Pericardium fibroblast (primary cell): ENCODE measurements around the gene RIMBP3C. TPM values are rescaled to one million over a fixed set of nuclear protein-coding genes. Genes with fewer than 3 reads are reported as not detected.

Experiments
- total RNA-seq: library from RNA; depleted of rRNA; stranded (reverse); fragments of >200 nt; gene quantifications from 2 replicates; pipeline ENCODE4 v1.2.3, GENCODE V29; 2015

The RIMBP3C gene, protein sequence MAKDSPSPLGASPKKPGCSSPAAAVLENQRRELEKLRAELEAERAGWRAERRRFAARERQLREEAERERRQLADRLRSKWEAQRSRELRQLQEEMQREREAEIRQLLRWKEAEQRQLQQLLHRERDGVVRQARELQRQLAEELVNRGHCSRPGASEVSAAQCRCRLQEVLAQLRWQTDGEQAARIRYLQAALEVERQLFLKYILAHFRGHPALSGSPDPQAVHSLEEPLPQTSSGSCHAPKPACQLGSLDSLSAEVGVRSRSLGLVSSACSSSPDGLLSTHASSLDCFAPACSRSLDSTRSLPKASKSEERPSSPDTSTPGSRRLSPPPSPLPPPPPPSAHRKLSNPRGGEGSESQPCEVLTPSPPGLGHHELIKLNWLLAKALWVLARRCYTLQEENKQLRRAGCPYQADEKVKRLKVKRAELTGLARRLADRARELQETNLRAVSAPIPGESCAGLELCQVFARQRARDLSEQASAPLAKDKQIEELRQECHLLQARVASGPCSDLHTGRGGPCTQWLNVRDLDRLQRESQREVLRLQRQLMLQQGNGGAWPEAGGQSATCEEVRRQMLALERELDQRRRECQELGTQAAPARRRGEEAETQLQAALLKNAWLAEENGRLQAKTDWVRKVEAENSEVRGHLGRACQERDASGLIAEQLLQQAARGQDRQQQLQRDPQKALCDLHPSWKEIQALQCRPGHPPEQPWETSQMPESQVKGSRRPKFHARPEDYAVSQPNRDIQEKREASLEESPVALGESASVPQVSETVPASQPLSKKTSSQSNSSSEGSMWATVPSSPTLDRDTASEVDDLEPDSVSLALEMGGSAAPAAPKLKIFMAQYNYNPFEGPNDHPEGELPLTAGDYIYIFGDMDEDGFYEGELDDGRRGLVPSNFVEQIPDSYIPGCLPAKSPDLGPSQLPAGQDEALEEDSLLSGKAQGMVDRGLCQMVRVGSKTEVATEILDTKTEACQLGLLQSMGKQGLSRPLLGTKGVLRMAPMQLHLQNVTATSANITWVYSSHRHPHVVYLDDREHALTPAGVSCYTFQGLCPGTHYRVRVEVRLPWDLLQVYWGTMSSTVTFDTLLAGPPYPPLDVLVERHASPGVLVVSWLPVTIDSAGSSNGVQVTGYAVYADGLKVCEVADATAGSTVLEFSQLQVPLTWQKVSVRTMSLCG (N-terminal part only)
- 1.1 and 1.3 TPM in 2 replicates for total RNA-seq

DNA sequence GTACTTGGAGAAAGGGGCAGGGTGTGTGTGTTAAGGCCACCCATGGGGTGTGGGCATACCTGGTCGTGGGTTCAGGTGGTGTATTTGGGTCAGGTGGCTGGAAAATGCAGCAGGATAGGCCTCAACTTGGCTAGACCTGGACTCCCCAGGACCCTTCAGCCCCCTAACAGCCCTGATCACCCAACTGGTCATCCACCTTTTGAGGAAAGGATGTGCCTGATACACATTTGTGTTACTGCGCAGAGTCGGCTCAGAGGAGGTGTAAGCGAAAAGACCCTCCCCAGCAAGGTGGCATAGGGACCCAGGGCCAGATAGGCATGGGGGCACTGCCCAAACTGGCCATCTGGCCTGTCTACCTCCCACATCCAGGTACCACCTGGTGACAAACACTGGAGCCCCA is at the start of gene RIMBP3C:
RIMBP3C (minus strand) TSS at position 101 of the 400 bp plus-strand sequence. CDS start 485 bp downstream, outside the sequence.

DNA sequence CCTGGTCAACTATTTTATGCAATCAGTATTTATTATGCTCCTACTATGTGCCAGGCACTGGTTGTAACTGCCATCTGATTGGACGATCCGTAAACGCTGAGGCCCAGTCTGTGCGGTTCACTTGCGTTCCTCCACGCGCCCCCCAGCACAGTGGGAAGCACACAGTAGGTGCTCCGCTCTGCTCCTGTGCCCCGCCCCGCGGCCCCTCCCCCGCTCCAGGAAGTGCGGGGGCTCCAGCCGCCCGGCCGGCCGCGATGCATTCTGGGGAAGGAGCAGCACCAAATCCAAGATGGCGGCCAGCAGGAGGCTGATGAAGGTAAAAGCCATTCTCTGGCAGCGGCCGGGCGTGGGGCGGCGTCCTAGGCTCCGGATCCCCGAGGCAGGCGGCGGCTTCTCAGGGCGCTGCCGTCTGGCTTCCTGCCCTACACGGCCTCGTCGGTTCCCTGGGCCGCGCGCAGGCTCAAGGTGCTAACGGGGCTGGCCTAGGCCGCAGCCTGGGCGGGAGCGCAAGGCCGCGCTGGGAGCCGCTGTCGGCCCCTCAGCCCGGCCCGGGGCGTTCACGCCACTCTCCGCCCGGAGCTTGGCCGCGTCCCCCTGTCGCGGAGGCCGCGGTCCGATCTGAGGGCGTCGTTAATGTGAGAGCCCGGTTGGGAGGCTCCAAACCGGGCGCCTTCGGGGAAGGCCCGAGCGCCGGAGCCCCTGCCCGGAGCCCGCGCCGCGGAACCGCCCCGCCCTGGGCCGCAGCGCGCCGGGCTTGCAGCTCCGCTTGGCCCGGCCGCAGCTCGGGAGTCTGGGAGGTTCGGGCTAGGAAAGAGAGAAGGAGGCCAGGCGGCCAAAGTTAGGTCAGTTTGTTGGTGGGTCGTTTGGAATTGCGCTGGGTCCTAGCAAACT is 16.4 kb upstream of the RIMBP3C start, which contains the start of gene UBE2L3:
UBE2L3 (plus strand) TSS at position 259 of the 891 bp plus-strand sequence; CDS start at position 290, 31 bp downstream.

Other genes starting within 250 kb of the RIMBP3C start
- 0.09 and 0.23 TPM in 2 replicates for gene RIMBP3B, start 167.7 kb downstream of the RIMBP3C start, total RNA-seq
- gene HIC2, start 134.1 kb downstream of the RIMBP3C start, total RNA-seq, result 4.0 and 4.2 TPM in 2 replicates
- gene TMEM191C, start 84.1 kb downstream of the RIMBP3C start, total RNA-seq, result 0.23 and 0.51 TPM in 2 replicates
- gene UBE2L3, start 16.3 kb upstream of the RIMBP3C start, total RNA-seq, result 51.6 and 64.8 TPM in 2 replicates
- 41.7 and 66.5 TPM in 2 replicates for gene YDJC, start 78.6 kb upstream of the RIMBP3C start, total RNA-seq
- gene CCDC116, start 81.3 kb upstream of the RIMBP3C start, total RNA-seq, result not detected in 2 replicates
- 31.7 and 50.3 TPM in 2 replicates for gene SDF2L1, start 90.8 kb upstream of the RIMBP3C start, total RNA-seq
- gene PPIL2, start 114.6 kb upstream of the RIMBP3C start, total RNA-seq, result 16.7 and 26.5 TPM in 2 replicates
- 0.68 and 1.9 TPM in 2 replicates for gene YPEL1, start 184.3 kb upstream of the RIMBP3C start, total RNA-seq